ENCODE data around the gene ZDHHC18.
"Not testable (repeated sequence)": the region's sequence is repeated elsewhere in the genome, so short reads cannot be mapped to it uniquely, and the experiment has no call there.

The ZDHHC18 gene

GRCh38 chr1:26837665-26838064 lies 11.2 kb downstream of the ZDHHC18 start:
- not testable (repeated sequence) for DNase-seq

GRCh38 chr1:26838474-26839338 lies 12.2 kb downstream of the ZDHHC18 start:
- DNase-seq, result no peak

GRCh38 chr1:26839339-26839722 lies 12.8 kb downstream of the ZDHHC18 start:
- DNase-seq, result no peak

- DNase-seq, result no peak
Measured at GRCh38 chr1:26839779-26840178, 13.3 kb downstream of the ZDHHC18 start.

GRCh38 chr1:26844424-26845196 lies 18.1 kb downstream of the ZDHHC18 start:
- no peak for DNase-seq

- not testable (repeated sequence) for DNase-seq
Measured at GRCh38 chr1:26847826-26848225, 21.3 kb downstream of the ZDHHC18 start.

- no peak for DNase-seq
Measured at GRCh38 chr1:26848499-26848898, 22.0 kb downstream of the ZDHHC18 start.

GRCh38 chr1:26848941-26849774 lies 22.7 kb downstream of the ZDHHC18 start:
- no peak for DNase-seq

- no peak for DNase-seq
Measured at GRCh38 chr1:26851106-26851684, 24.7 kb downstream of the ZDHHC18 start.

GRCh38 chr1:26852701-26853100 lies 26.2 kb downstream of the ZDHHC18 start:
- no peak for DNase-seq

- peak; percentile 73 for DNase-seq
Measured at GRCh38 chr1:26853156-26853555, 26.7 kb downstream of the ZDHHC18 start.

GRCh38 chr1:26853600-26853999 lies 27.1 kb downstream of the ZDHHC18 start:
- DNase-seq, result no peak

- no peak for DNase-seq
Measured at GRCh38 chr1:26854906-26855305, 28.4 kb downstream of the ZDHHC18 start.

- DNase-seq, result no peak
Measured at GRCh38 chr1:26855636-26856035, 29.1 kb downstream of the ZDHHC18 start.

GRCh38 chr1:26856181-26856580 lies 29.7 kb downstream of the ZDHHC18 start:
- DNase-seq, result no peak

GRCh38 chr1:26856604-26857469 lies 30.3 kb downstream of the ZDHHC18 start:
- DNase-seq, result no peak

GRCh38 chr1:26857473-26858060 lies 31.1 kb downstream of the ZDHHC18 start:
- no peak for DNase-seq

GRCh38 chr1:26858160-26858559 lies 31.7 kb downstream of the ZDHHC18 start:
- DNase-seq, result no peak

- no peak for DNase-seq
Measured at GRCh38 chr1:26858891-26859640, 32.6 kb downstream of the ZDHHC18 start.

GRCh38 chr1:26861286-26861701 lies 34.8 kb downstream of the ZDHHC18 start:
- no peak for DNase-seq

Data from right forelimb (tissue), 1 donor.